ENCODE measurements around the gene CCDC187. TPM values are rescaled to one million over a fixed set of nuclear protein-coding genes. Genes with fewer than 3 reads are reported as not detected.

Gene CCDC187
- total and polyA plus RNA-seq, 2 of the 13 experiments (the other 11 are each of a cell fraction or from before 2014, with no cell fraction given), result 0.03 to 0.13 TPM

- TF ChIP-seq, protein P1, sequence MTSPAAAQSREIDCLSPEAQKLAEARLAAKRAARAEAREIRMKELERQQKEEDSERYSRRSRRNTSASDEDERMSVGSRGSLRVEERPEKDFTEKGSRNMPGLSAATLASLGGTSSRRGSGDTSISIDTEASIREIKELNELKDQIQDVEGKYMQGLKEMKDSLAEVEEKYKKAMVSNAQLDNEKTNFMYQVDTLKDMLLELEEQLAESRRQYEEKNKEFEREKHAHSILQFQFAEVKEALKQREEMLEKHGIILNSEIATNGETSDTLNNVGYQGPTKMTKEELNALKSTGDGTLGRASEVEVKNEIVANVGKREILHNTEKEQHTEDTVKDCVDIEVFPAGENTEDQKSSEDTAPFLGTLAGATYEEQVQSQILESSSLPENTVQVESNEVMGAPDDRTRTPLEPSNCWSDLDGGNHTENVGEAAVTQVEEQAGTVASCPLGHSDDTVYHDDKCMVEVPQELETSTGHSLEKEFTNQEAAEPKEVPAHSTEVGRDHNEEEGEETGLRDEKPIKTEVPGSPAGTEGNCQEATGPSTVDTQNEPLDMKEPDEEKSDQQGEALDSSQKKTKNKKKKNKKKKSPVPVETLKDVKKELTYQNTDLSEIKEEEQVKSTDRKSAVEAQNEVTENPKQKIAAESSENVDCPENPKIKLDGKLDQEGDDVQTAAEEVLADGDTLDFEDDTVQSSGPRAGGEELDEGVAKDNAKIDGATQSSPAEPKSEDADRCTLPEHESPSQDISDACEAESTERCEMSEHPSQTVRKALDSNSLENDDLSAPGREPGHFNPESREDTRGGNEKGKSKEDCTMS (CRISPR knock-in tag; conservative IDR thresholded peaks at IDR 0.05), result no peak
- TF ChIP-seq ZBTB1 (CRISPR knock-in tag; IDR thresholded peaks at IDR 0.05; ENCODE audit: borderline replicate concordance) (no peak), ZNF263 (CRISPR knock-in tag; IDR thresholded peaks at IDR 0.05) (peak; percentile 97), BCL6 (CRISPR knock-in tag; IDR thresholded peaks at IDR 0.05) (0 out of 2 replicates have a peak, but pooled peaks have one; percentile 26)
Observed at GRCh38 chr9:136330406-136330990, 26.6 kb upstream of the CCDC187 start (continued).

DNA sequence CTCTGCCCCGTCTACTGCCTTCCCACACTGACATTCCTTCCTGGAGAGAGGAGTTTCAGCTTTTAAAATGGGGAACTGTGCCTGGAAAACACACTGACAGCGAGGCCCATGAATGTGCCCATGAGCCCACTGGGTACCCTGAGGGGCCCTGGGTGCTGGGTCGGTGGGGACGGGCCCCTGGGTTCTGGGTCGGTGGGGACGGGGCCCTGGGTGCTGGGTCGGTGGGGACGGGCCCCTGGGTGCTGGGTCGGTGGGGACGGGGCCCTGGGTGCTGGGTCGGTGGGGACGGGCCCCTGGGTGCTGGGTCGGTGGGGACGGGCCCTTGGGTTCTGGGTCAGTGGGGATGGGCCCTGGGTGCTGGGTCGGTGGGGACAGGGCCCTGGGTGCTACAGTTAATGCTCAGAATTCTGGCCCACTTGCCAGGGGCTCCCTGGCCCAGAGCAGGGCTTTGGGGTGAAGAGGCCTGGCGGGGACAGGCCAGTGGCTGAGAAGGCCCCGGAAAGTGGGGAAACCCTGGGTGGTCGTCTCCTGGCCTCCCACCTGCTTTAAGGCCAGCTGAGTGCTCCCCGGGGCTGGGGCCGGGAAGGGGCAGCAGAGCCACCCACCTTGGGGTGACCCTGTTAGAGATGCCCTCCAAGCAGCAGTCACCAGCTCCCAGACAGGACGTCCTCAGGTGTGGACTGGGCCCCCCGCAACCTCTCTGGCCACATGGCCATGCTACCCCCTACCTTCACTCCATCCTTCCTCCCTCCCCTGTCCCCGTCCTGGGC, 25.9 kb upstream of the CCDC187 start:
- Histone ChIP-seq H2AFZ (ENCODE audit: low read length) (no peak overlapping the region), H3K4me2 (ENCODE audit: low read depth, low read length) (no peak overlapping the region), H3K9ac (ENCODE audit: insufficient read depth, low read depth, low read length) (no peak overlapping the region), H3K4me1 (ENCODE audit: insufficient read depth, low read length) (peaks cover 45% of the 10 kb centered on the region), H3K79me2 (ENCODE audit: insufficient read depth, low read length) (no peaks in the 10 kb centered on the region), H3K27ac (ENCODE audit: extremely low read length, insufficient read depth, low read length) (no peak overlapping the region), H3K36me3 (replicated peaks in 1 of 2; ENCODE audit: control insufficient read depth in 1 of 2, insufficient read depth in 2 of 2, low read length in 2 of 2) (no peaks in the 10 kb centered on the region), H3K27me3 (ENCODE audit: control insufficient read depth in 1 of 2, insufficient read depth in 2 of 2, low read length in 2 of 2) (peaks cover 20 to 65% of the 10 kb centered on the region in 2 experiments; a peak in 4 of 5 replicates), H3K9me3 (ENCODE audit: low read length) (no peaks in the 10 kb centered on the region), H3K4me3 (replicated peaks in 1 of 3; ENCODE audit: insufficient read depth in 1 of 3, low read depth in 2 of 3, low read length in 3 of 3) (no peak overlapping the region), H4K20me1 (ENCODE audit: insufficient read depth, low read length) (no peaks in the 10 kb centered on the region)
- intact Hi-C loops (cut with micrococcal nuclease; ENCODE audit: unreplicated experiment) (no loop called here), in situ Hi-C loops (cut with HindIII; ENCODE audit: extremely low pct_ligation_motif_present, low pct_unique_long_range_greater_than_20kb) (loop anchor here (25.0 kb wide), 1 partner anchor 307 kb away; no protein-coding TSS in a partner anchor)
- FAIRE-seq (no peak), ATAC-seq (no peak), DNase-seq (ENCODE audit: low spot score) (no peak)
- ChIA-PET POLR2A (no interaction called here), CTCF (ENCODE audit: low intra/inter-chr PET ratio, low total read pairs) (no interaction called here)
- no TSS peak for BruUV-seq (replicated peaks)
- no CpG with 5 or more reads among the region's 23 CpGs for WGBS (ENCODE audit: low lambda C conversion rate)
- TF ChIP-seq ZNF781 (CRISPR knock-in tag; IDR thresholded peaks at IDR 0.05; ENCODE audit: borderline replicate concordance, not compliant biosample characterization), result no peak
- TF ChIP-seq ZNF205 (CRISPR knock-in tag; IDR thresholded peaks at IDR 0.05), result no peak
- no peak for TF ChIP-seq POGZ (CRISPR knock-in tag; IDR thresholded peaks at IDR 0.05)
- no peak for TF ChIP-seq DNMT3B (CRISPR knock-in tag; conservative IDR thresholded peaks at IDR 0.05)
- no peak for TF ChIP-seq CCDC6 (CRISPR knock-in tag; IDR thresholded peaks at IDR 0.05)
- no peak for TF ChIP-seq MBNL3 (CRISPR knock-in tag; conservative IDR thresholded peaks at IDR 0.05)
- no peak for TF ChIP-seq ZNF709 (CRISPR knock-in tag; IDR thresholded peaks at IDR 0.05)
- no peak for TF ChIP-seq GLI4 (CRISPR knock-in tag; IDR thresholded peaks at IDR 0.05; ENCODE audit: borderline replicate concordance)
